Gastroesophageal sphincter (tissue), 4 donors: ENCODE data around the gene TPST1. TPM values are rescaled to one million over a fixed set of nuclear protein-coding genes. Genes with fewer than 3 reads are reported as not detected.
"Not testable (repeated sequence)": the region's sequence is repeated elsewhere in the genome, so short reads cannot be mapped to it uniquely, and the experiment has no call there.

Source experiments
- ATAC-seq: fragments of 150-250 bp; one replicate; pipeline ENCODE4 v1.9.1; 2016; ENCODE audit warnings: mild to moderate bottlenecking, moderate library complexity
- H3K27ac ChIP-seq, 4 donors: fragments of 200-600 bp; sonication (generic) in 3 of 4; 1 replicate in 3 of 4; 2 replicates in 1 of 4; pipeline ENCODE4 v1.5.1; 2016 to 2019
- H3K27me3 ChIP-seq: fragments of 200-600 bp; sonication (generic); one replicate; pipeline ENCODE4 v1.5.1; 2019
- H3K36me3 ChIP-seq, 2 donors: fragments of 200-600 bp; sonication (generic); one replicate each; pipeline ENCODE4 v1.5.1; 2019; ENCODE audit warnings: control low read depth in 1 of 2
- H3K4me1 ChIP-seq, 3 donors: fragments of 200-600 bp; sonication (generic); 1 replicate in 2 of 3; 2 replicates in 1 of 3; pipeline ENCODE4 v1.5.1; 2016 to 2019; ENCODE audit warnings: control low read depth in 2 of 3
- H3K4me3 ChIP-seq, 2 donors: fragments of 200-600 bp; sonication (generic); one replicate each; pipeline ENCODE4 v1.5.1; 2019; ENCODE audit warnings: mild to moderate bottlenecking in 1 of 2, moderate library complexity in 1 of 2
- H3K9me3 ChIP-seq, 3 donors: fragments of 200-600 bp; sonication (generic); one replicate each; pipeline ENCODE4 v1.5.1; 2017 to 2019; ENCODE audit warnings: control low read depth in 2 of 3
- CTCF ChIP-seq, 4 experiments: fragments of 200-600 bp in 2 of 4; fragments of 450-650 bp in 2 of 4; sonication (generic) in 1 of 4; IDR thresholded peaks; one replicate each; pipeline ENCODE4 v1.5.1; 2017 to 2019; ENCODE audit warnings: antibody characterized with exemption in 4 of 4, mild to moderate bottlenecking in 2 of 4, moderate library complexity in 2 of 4
- EP300 ChIP-seq: sonication (generic); formaldehyde crosslinking; IDR thresholded peaks from one replicate; pipeline ENCODE4 v1.6.1; 2017; ENCODE audit warnings: antibody characterized with exemption, mild to moderate bottlenecking
- POLR2A ChIP-seq, 2 donors: fragments of 450-650 bp; IDR thresholded peaks; one replicate each; pipeline ENCODE4 v1.6.1; 2017; ENCODE audit warnings: antibody characterized with exemption in 2 of 2, mild to moderate bottlenecking in 2 of 2, moderate library complexity in 1 of 2
- POLR2AphosphoS5 ChIP-seq: sonication (generic); formaldehyde crosslinking; IDR thresholded peaks from one replicate; pipeline ENCODE4 v1.6.1; 2017; ENCODE audit warnings: antibody characterized with exemption
- WGBS, 2 donors: methylation state at CpG; one replicate each; pipeline ENCODE4 v1.1.5; 2018; ENCODE audit warnings: low coverage in 1 of 2; 5-methylcytosine and 5-hydroxymethylcytosine counted together
- total RNA-seq, 4 donors: library from RNA; depleted of rRNA; stranded (reverse); fragments of >200 nt; gene quantifications; one replicate each; pipeline ENCODE4 v1.1.0, GENCODE V29; 2016

Gene TPST1
- total RNA-seq, 4 donors from 2014 or later: 11.0 to 25.3 (median 19.8) TPM

GRCh38 chr7:66227808-66228207 lies 22.7 kb downstream of the TPST1 start:
- peaks cover 0 to 3% of the 10 kb centered on the region in 2 donors for H3K36me3 ChIP-seq
- no peaks in the 10 kb centered on the region for H3K27me3 ChIP-seq
- peaks cover 0 to 10% (median 0%) of the 10 kb centered on the region in 3 donors for H3K4me1 ChIP-seq
- H3K4me3 ChIP-seq: no peak overlapping the region
- 83 to 89% methylated on average over 1 of the region's 1 CpG for WGBS, 2 donors
- no peak for ATAC-seq
- no peak overlapping the region for H3K27ac ChIP-seq
- no peaks in the 10 kb centered on the region for H3K9me3 ChIP-seq
- TF ChIP-seq POLR2AphosphoS5 (no peak), EP300 (no peak), POLR2A (IDR thresholded peaks at IDR 0.05) (no peak), CTCF (IDR thresholded peaks at IDR 0.05) (no peak)

DNA sequence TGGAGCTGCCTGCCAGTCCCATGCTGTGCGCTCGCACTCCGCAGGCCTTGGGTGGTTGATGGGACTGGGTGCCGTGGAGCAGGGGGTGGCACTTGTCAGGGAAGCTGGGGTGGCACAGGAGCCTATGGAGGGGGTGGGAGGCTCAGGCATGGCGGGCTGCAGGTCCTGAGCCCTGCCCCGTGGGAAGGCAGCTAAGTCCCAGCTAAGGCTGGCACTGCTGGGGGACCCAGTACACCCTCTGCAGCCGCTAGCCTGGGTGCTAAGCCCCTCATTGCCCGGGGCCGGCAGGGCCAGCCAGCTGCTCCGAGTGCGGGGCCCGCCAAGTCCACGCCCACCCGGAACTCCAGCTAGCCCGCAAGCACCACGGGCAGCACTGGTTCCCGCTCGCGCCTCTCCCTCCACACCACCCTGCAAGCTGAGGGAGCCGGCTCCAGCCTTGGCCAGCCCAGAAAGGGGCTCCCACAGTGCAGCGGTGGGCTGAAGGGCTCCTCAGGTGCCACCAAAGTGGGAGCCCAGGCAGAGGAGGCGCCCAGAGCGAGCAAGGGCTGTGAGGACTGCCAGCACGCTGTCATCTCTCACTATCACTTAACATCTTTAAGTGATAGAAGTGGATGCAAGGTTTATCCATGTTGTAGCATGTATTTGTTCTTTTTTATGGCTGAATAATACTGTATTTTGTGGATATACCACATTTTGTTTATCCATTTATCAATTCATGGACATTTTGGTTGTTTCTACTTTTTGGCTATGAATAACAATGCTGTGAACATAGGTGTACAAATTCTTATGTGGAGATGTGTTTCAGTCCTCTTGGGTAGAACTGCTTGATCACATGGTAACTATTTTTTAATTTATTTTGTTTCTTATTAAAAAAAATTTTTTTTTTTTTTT lies 26.4 kb downstream of the TPST1 start:
- H3K9me3 ChIP-seq, H3K27me3 ChIP-seq, H3K4me1 ChIP-seq, H3K4me3 ChIP-seq, H3K36me3 ChIP-seq, ATAC-seq, H3K27ac ChIP-seq: not testable (repeated sequence)
- WGBS, 2 donors: 100% methylated on average over 1 of the region's 24 CpGs

- H3K27ac ChIP-seq: no peak overlapping the region
- TF ChIP-seq POLR2AphosphoS5 (no peak), POLR2A (IDR thresholded peaks at IDR 0.05) (no peak), EP300 (no peak), CTCF (IDR thresholded peaks at IDR 0.05) (no peak)
- H3K4me3 ChIP-seq: no peak overlapping the region
- peaks cover 0 to 7% (median 0%) of the 10 kb centered on the region in 3 donors for H3K4me1 ChIP-seq
- H3K36me3 ChIP-seq: peaks cover 0 to 3% of the 10 kb centered on the region in 2 donors
- no peak for ATAC-seq
- no peaks in the 10 kb centered on the region for H3K9me3 ChIP-seq
- WGBS, 2 donors: 100% methylated on average over 3 of the region's 5 CpGs
- H3K27me3 ChIP-seq: no peaks in the 10 kb centered on the region
Observed at GRCh38 chr7:66233638-66234037, 28.5 kb downstream of the TPST1 start.

DNA sequence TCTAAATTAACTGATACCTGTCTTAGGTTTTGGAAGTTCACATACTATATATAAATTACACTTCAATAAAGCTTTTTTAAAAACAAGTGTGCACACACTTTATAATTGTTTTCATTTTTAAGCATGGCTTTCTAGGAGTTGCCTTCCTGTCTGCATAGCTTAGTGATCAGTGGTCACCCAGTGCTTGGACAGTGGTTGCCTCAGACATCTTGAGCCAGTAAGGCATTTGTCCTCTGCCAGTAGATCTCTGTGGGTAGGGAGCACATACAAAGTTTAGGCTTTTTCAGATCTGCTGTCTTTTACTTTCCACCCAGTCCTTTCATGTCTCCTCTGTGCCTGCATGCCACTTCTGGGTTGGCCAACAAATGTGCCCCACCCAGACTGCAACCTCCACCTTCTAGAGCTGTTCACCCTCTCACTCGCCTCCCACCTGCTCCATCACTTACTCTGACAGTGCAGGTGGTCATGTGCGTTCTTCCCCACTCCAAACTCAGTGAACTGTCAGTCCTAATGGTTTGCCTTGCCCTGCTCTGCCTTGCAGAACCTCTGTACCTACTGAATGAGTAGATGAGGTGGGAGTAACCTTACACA lies 31.7 kb downstream of the TPST1 start:
- Histone ChIP-seq H3K27ac (no peak overlapping the region), H3K36me3 (peaks cover 0 to 6% of the 10 kb centered on the region in 2 donors), H3K27me3 (no peaks in the 10 kb centered on the region), H3K9me3 (no peaks in the 10 kb centered on the region), H3K4me3 (no peak overlapping the region), H3K4me1 (peaks cover 0 to 12% (median 0%) of the 10 kb centered on the region in 3 donors)
- 96 to 100% methylated on average over 2 of the region's 2 CpGs for WGBS, 2 donors
- no peak for ATAC-seq
- no peak for TF ChIP-seq CTCF (IDR thresholded peaks at IDR 0.05)
- no peak for TF ChIP-seq POLR2AphosphoS5
- TF ChIP-seq POLR2A (IDR thresholded peaks at IDR 0.05): no peak

- H3K4me1 ChIP-seq: peaks cover 0 to 12% (median 0%) of the 10 kb centered on the region in 3 donors
- 41 to 58% methylated on average over 1 to 6 of the region's 6 CpGs for WGBS, 2 donors
Observed at GRCh38 chr7:66237906-66238772, 33.0 kb downstream of the TPST1 start.

More at GRCh38 chr7:66237906-66238772, 33.0 kb downstream of the TPST1 start:
- Histone ChIP-seq H3K27ac (no peak overlapping the region), H3K4me3 (no peak overlapping the region), H3K36me3 (peaks cover 0 to 6% of the 10 kb centered on the region in 2 donors), H3K9me3 (no peaks in the 10 kb centered on the region), H3K27me3 (no peaks in the 10 kb centered on the region)
- TF ChIP-seq POLR2A (IDR thresholded peaks at IDR 0.05): no peak
- TF ChIP-seq POLR2AphosphoS5: no peak
- TF ChIP-seq EP300: no peak
- no peak for TF ChIP-seq CTCF (IDR thresholded peaks at IDR 0.05)
- no peak for ATAC-seq
